ENCODE results near the gene NSL1.
"Not testable (repeated sequence)": the region's sequence is repeated elsewhere in the genome, so short reads cannot be mapped to it uniquely, and the experiment has no call there.

Gene NSL1

DNA sequence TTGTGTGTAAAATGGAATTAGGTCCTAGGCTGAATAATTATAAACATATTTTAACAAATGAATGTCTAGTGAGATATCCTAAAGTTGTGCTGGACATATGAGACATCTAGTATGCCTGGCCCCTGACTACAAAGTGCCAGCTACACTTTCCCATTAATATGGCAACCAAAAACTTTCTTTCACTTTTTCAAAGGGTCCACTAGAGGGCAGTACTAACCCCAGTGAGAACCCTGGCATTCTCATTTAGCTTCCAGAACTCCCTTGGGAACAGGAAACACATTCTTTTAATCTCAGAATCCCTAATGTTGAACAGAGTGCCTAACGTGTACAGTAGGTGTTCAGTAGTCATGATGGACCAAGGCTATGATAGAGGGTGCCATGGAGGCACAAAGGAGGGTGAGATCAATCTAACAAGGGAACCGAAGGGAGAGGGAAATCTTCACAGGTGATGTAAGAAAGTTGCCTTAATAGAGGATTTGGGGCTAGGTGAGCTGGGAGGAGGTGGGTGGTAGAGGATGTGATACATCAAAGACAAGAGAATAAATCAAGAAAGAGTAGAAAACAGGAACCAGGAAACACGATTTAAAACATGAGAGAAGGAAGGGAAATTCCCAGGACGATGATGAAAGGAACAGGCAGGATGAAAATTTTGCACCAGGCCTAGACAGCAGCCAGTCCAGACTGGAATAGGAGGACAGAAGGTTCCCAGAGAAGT is 41.6 kb downstream of the NSL1 start:
- DNase-seq (ENCODE audit: low read depth in 2 of 2) = no peak

DNA sequence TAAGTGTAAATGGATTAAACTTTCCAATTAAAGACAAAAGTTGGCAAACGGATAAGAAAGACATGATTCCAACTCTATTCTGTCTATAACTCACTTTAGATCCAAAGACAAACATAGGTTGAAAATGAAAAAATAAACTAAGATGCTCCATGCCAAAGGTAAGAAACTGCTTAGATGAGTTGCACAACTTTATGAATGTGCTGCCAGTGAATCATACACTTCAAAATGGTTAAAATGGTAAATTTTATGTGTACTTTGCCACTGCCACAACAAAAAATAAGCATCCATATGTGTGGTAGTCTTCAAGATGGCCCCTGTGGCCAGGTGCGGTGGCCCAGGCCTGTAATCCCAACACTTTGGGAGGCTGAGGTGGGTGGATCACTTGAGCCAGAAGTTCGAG is 45.0 kb downstream of the NSL1 start:
- no peak for DNase-seq (ENCODE audit: low read depth in 2 of 2)

DNA sequence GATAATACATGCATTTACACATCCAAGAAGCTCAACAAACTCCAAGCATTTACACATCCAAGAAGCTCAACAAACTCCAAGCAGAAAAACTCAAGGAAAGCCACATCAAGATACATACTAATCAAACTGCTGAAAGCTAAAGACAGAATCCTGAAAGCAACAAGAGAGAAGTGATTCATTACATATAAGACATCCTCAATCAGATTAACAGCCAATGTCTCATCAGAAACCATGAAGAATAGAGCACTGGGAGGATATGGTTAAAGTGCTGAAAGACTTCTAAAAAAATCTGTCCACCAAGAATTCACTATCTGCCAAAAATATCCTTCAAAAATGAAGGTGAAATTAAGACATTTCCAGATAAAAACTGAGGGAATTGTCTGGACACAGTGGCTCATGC is 46.3 kb downstream of the NSL1 start:
- DNase-seq (ENCODE audit: low read depth in 2 of 2) = no peak

GRCh38 chr1:212743901-212744475 is 47.6 kb downstream of the NSL1 start:
- no peak for DNase-seq (ENCODE audit: low read depth in 2 of 2)

DNA sequence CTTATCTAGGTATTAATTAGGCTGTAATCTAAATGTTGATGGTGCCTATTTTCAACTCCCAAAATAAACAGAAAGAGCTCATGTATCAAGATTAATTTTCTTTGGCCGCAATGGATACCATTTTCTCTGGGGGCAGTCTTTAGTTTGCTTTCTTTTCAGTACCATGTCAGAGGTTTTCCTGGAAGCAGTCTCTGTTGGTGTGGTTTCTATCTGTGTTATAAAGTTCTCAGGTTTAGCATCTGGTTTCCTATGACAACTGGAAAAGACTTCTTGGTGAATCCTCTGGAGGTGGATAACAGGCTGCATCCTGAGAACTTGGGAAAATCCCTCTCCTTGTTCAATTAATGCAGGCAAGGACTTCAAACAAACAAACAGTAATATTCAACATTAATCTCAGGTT is 53.2 kb downstream of the NSL1 start:
- DNase-seq (ENCODE audit: low read depth in 2 of 2) = no peak

- DNase-seq (ENCODE audit: low read depth in 2 of 2) = no peak
Observed at GRCh38 chr1:212737559-212737958, 54.0 kb downstream of the NSL1 start.

- DNase-seq (ENCODE audit: low read depth in 2 of 2) = no peak
Observed at GRCh38 chr1:212733109-212733508, 58.5 kb downstream of the NSL1 start.

- no peak for DNase-seq (ENCODE audit: low read depth in 2 of 2)
Observed at GRCh38 chr1:212731630-212732029, 59.9 kb downstream of the NSL1 start.

DNA sequence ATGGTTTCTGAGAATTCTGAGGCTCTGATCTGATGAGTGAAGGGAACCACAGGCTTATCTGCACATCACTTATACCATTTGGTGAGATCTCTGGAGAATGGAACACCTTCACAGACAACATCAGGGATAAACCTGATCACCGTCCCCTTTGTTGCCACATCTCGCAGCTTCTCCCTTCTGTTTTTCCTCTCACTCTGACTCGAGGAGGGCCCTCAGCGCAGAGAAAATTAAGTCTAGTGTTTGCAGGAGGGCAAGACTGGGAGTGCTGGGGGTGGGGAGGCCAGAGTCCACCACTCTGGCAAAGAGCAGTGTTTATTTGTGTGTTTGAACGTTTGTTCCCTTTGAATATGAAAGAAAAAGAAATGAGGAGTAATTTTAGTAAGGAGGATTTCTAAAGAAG is 63.0 kb downstream of the NSL1 start:
- no peak for DNase-seq (ENCODE audit: low read depth in 2 of 2)

DNA sequence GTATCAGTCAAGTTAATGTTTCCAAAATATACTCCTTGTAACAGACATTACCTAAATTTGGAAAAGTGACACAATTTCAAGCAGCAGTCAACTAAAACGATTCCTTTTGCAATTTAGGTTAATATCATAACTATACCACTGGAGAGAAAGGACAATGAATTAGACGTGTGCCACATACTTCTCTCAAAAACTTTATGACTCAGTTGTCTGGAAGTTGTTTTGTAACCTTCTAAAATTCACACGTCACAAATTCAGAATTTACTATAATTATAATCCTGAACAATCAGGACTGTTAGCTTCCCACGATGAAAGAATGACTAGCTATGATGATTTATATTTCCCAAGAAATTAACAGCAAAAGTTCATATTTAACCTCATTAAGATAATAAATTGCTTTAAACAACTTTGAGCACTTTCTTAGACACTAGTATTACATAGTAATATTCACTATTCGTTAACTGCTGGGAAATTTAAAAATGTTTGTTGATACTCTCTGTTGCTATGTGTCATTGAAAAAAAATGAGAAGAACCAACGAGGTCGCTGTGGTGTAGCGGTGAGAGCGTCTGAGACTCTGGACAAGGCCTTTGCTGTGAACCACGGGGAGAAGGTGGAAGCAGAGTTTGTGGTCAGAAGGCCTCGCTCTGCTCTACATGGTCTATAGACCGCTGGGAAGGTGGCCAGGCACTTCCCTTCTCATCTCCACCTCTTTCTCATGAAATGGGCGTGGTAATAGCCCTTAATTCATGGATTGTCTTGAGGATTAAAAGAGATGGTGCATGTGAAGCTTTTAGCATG is 64.0 kb downstream of the NSL1 start:
- DNase-seq (ENCODE audit: low read depth in 2 of 2) = no peak

DNA sequence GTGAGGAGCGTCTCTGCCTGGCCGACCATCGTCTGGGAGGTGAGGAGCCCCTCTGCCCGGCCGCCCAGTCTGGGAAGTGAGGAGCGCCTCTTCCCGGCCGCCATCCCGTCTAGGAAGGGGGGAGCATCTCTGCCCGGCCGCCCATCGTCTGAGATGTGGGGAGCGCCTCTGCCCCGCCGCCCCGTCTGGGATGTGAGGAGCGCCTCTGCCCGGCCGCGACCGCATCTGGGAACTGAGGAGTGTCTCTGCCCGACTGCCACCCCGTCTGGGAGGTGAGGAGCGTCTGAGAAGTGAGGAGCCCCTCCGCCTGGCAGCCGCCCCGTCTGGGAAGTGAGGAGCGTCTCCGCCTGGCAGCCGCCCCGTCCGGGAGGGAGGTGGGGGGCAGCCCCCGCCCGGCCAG is 66.9 kb downstream of the NSL1 start:
- DNase-seq (ENCODE audit: low read depth in 2 of 2) = not testable (repeated sequence)

DNA sequence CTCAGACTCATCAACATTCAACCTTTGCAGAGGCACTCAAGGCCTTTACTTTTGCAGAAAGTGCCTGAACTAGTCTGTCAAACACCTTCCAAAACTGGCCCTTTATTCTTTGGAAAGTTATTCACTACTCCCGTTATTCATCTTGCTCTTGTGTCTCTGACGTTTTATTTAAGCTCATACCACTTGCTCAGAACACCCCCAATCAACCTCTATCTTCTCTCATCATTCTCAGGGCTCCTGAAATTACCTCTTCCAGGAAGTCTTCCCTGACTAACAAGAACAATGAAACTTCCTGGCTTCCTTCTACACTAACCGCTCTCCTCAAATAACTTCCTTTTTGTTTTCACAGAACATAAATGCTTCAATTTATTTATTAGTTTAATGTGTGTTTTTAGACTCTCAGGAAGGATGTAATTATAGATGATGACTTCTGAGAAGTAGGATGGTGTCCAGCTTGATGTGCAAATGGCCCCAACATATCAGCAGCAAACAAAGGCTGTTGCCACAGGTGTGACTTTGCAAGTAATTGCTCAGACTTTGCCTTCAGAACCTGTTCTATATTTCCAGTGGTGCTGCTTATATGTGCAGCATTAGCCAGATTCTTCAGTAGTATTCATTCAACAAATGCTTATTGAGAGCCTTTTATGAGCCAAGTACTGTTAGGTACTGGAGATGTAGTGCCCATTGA is 69.2 kb downstream of the NSL1 start:
- no peak for DNase-seq (ENCODE audit: low read depth in 2 of 2)

DNA sequence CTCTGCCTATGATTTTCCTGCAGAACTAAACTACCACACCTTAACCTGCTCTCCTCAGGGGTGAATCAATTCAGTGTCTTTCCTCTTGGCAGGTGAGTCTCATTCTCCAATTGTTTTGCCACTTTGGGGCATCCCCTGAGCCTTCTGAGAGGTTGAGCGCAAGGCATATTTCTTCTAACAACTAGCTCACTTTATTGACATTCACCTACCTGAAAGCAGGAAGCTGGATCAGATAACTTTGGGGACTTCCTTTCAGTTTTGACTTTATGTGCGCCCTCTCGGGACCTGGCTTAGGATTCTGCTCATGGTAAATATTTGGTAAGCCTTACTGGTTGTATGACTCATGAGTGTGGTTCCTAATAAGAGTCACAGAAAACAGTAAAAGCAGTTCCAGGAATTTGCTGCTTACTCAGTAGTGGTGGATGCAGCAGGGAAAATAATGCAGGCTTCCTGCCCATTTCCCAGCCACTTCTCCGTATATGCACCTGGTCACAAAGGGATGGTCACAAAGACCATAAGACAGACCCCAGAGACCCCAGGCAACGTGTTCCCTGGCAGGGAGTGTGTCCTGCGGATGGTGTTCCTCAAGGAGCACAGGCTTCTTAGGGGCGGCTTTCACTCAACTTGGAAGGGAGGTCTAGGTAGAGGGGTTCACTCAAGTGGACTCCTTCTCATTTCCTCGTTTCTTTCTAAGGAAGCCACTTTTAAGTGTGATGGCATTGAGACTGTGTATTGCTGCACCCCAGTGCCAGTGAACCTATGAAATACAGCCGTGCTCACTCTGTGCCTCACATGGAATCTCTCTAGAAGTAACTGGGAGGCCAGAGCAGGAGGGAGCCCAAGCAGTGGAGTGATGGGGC is 70.0 kb downstream of the NSL1 start:
- DNase-seq (ENCODE audit: low read depth in 2 of 2) = no peak

GRCh38 chr1:212719633-212720032 is 71.9 kb downstream of the NSL1 start:
- no peak for DNase-seq (ENCODE audit: low read depth in 2 of 2)

DNA sequence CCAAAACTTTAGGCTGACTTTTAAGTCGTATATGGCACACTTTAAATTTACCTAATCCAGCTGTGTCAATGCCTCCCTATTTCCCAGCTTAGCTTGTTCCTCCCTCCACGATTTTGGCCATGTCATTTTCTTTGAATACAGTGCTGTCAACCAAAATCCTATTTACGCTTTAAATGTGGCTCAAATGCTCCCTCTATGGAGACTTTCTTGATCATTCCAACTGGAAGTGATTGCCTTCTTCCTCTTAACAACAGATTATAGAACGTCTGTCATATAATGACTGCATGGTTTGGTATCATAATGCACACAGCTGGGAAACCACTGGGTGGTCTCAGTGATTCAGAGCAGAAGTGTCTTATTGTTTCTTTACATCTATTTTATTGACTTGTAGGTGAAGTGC is 73.1 kb downstream of the NSL1 start:
- no peak for DNase-seq (ENCODE audit: low read depth in 2 of 2)

DNA sequence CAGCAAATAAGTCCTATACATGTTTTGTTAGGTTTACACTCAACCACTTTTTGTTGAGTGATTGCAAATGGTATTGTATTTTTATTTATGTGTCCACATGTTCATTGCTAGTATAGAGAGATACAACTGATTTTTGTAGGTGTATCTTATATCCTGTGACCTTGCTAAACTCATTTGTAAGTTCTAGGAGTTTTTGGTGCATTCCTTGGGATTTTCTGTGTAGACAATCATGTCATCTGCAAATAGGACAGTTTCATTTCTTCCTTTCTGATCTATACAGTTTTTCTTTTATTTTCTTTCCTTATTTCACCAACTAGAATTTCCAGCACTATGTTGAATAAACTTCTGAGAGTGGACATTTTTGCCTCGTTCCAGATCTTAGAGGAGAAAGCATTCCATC is 75.4 kb downstream of the NSL1 start:
- DNase-seq (ENCODE audit: low read depth in 2 of 2) = no peak

DNA sequence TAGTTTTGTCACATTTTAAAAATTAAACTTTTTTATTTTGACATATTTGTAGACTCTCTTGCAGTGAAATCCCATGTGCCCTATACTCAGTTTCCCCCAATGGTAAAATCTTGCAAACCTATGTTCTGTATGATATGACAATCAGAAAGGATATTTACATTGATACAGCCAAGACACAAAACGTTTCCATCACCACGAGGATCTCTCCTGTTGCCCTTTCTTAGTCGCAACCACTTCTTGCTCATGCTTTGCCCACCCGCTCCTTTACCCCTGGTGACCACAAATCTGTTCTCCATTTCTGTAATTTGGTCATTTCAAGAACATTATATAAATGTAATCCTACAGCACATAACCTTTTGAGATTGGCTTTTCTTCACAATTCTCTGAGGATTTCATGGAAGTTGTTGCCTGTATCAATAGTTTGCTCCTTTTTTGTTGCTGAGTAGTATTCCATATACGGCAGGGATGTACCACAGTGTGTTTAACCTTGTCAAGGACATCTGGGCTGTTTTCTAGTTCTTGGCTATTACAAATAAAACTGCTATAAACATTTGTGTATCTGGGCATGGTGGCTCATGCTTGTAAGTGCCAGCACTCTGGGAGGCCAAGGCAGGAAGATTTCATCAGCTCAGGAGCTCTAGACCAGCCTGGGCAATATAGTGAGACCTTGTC is 78.0 kb downstream of the NSL1 start:
- no peak for DNase-seq (ENCODE audit: low read depth in 2 of 2)

DNA sequence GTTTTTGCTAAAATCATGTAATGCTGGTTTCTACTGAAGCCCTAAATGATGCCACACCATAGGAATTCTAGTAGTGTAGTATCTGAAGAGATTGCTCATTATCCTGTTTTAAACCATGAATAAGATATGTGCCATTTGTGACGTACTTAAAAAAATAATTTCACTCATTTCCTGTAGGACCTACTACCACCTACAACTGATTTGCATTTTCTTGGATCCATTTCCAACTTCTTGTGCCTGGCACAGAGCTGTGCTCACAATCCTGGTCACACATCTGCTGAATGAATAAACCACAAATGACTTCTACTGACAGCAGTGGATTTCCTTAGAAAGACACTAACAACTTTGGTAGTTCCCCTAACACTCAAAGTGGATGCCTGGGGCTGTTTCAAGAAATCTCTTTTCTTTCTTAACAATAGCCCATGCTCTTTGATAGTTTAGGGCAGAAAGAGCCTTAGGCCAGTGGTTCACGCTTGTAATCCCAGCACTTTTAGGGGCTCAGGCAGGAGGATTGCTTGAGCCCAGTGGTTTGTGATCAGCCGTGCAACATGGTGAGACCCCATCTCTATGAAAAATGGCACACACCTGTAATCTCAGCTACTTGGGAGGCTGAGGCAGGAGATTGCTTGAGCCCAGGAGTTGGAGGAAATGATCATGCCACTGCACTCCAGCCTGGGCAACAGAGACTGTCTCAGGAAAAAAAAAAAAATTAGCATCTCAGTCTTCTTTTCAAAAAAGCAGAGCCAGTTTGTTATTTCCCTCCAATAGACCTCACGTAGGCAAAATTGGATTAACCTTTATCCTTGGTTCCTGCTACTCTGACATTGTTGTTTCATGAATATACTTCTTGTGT is 78.9 kb downstream of the NSL1 start:
- DNase-seq (ENCODE audit: low read depth in 2 of 2) = no peak

DNA sequence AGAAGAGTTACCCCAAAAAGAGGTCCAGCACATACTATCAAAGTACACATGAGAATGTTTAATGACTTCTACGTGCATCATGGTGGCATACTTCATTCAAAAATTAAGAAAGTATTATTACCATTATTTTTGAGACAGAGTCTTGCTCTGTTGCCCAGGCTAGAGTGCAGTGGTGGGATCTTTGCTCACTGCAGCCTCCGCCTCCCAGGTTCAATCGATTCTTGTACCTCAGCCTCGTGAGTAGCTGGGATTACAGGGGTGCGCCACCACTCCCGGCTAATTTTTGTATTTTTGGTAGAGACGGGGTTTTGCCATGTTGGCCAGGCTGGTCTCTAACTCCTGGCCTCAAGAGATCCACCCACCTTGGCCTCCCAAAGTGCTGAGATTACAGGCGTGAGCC is 79.6 kb downstream of the NSL1 start:
- DNase-seq (ENCODE audit: low read depth in 2 of 2) = not testable (repeated sequence)

GRCh38 chr1:212710566-212710965 is 81.0 kb downstream of the NSL1 start:
- no peak for DNase-seq (ENCODE audit: low read depth in 2 of 2)

All from stimulated activated CD4-positive, alpha-beta T cell treated with anti-CD3 and anti-CD28 coated beads, Interleukin-1b, Interleukin-23, amount 100 ng/mL, for 4 hours (primary cell).